DOHH2 (cell line): ENCODE results near the gene RAB37.

ENCODE experiments used
- H3F3A ChIP-seq: fragments of 200-600 bp; sonication (generic), shearing (Covaris generic); 2 replicates; pipeline ENCODE4 v1.6.0; 2016; ENCODE audit warnings: antibody characterized with exemption, mild to moderate bottlenecking; ENCODE audit not compliant: control insufficient read depth, insufficient read depth
- H3K27ac ChIP-seq: fragments of 200-600 bp; sonication (generic); 2 replicates; pipeline ENCODE4 v1.5.1; 2014; ENCODE audit warnings: low read depth, mild to moderate bottlenecking, low read length, moderate library complexity
- H3K27me3 ChIP-seq: fragments of 200-600 bp; sonication (generic); 2 replicates; pipeline ENCODE4 v1.6.1; 2014; ENCODE audit warnings: mild to moderate bottlenecking, low read length, mixed read lengths; ENCODE audit not compliant: control insufficient read depth
- H3K36me3 ChIP-seq: fragments of 200-600 bp; sonication (generic); 2 replicates; pipeline ENCODE4 v1.6.1; 2014; ENCODE audit warnings: mild to moderate bottlenecking, low read length, moderate library complexity, mixed read lengths; ENCODE audit not compliant: control insufficient read depth
- H3K4me1 ChIP-seq: fragments of 200-600 bp; sonication (generic); 2 replicates; pipeline ENCODE4 v1.6.1; 2014; ENCODE audit warnings: mild to moderate bottlenecking, low read length, mixed read lengths; ENCODE audit not compliant: control insufficient read depth
- H3K4me2 ChIP-seq: fragments of 200-600 bp; sonication (generic); 2 replicates; pipeline ENCODE4 v1.6.0; 2014; ENCODE audit warnings: mild to moderate bottlenecking, low read length, moderate library complexity
- H3K4me3 ChIP-seq: fragments of 200-600 bp; sonication (generic); 2 replicates; pipeline ENCODE4 v1.5.1; 2014; ENCODE audit warnings: mild to moderate bottlenecking, low read length, mixed read lengths
- H3K79me2 ChIP-seq: fragments of 200-600 bp; sonication (generic); 2 replicates; pipeline ENCODE4 v1.6.1; 2014; ENCODE audit warnings: mild to moderate bottlenecking, low read length, mixed read lengths; ENCODE audit not compliant: control insufficient read depth
- H3K9me2 ChIP-seq: fragments of 200-600 bp; sonication (generic); replicated peaks from 2 replicates; pipeline ENCODE4 v1.6.1; 2014; ENCODE audit warnings: mild to moderate bottlenecking, low read length, mixed read lengths; ENCODE audit not compliant: control insufficient read depth
- H3K9me3 ChIP-seq: fragments of 200-600 bp; sonication (generic); 2 replicates; pipeline ENCODE4 v1.6.1; 2014; ENCODE audit warnings: antibody characterized with exemption, low read length, mixed read lengths; ENCODE audit not compliant: control insufficient read depth, insufficient read depth
- H4K20me1 ChIP-seq: fragments of 200-600 bp; sonication (generic); 2 replicates; pipeline ENCODE4 v1.6.0; 2014; ENCODE audit warnings: low read depth, mild to moderate bottlenecking, antibody characterized with exemption, low read length, moderate library complexity; ENCODE audit not compliant: control insufficient read depth, insufficient read depth
- CTCF ChIP-seq: fragments of 200-600 bp; sonication (generic); IDR thresholded peaks from one replicate; pipeline ENCODE4 v1.5.1; 2014; ENCODE audit warnings: antibody characterized with exemption, mild to moderate bottlenecking, low read depth, low read length; ENCODE audit not compliant: poor library complexity, severe bottlenecking
- EZH2phosphoT487 ChIP-seq: fragments of 200-600 bp; sonication (generic); IDR thresholded peaks from 2 replicates; pipeline ENCODE4 v1.6.1; 2017; ENCODE audit warnings: borderline replicate concordance, mild to moderate bottlenecking, antibody characterized with exemption, low read length, moderate library complexity, mixed read lengths

RAB37 gene

GRCh38 chr17:74715144-74715543, 21.9 kb upstream of the RAB37 start:
- Histone ChIP-seq H3K9me3 (no peaks in the 10 kb centered on the region), H3K9me2 (no peaks in the 10 kb centered on the region), H4K20me1 (no peaks in the 10 kb centered on the region), H3K79me2 (no peaks in the 10 kb centered on the region), H3K4me1 (no peaks in the 10 kb centered on the region), H3F3A (no peaks in the 10 kb centered on the region), H3K27me3 (peaks cover 16% of the 10 kb centered on the region; the same call in 1 of the 2 replicates), H3K4me3 (no peak overlapping the region), H3K4me2 (no peak overlapping the region), H3K27ac (no peak overlapping the region), H3K36me3 (no peaks in the 10 kb centered on the region)
- TF ChIP-seq CTCF = no peak
- TF ChIP-seq EZH2phosphoT487 = no peak

DNA sequence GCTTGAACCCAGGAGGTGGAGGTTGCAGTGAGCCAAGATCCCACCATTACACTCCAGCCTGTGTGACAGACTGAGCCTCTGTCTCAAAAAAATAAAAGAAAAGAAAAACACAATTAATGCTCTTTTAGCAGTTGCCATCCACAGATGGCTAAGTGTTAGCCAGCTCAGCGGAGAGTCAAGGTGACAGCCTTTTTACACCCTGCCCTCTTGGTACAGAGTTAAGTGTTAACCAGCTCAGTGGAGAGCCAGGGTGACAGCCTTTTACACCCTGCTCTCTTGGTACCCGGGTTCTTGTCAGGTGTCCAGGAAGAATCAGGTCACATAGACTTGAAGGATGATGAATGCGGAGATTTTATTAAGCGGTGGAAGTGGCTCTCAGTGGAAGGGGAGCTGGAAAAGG, 16.6 kb upstream of the RAB37 start:
- peaks cover 4% of the 10 kb centered on the region; the same call in 1 of the 2 replicates for H3K27me3 ChIP-seq
- H4K20me1 ChIP-seq = no peaks in the 10 kb centered on the region
- no peaks in the 10 kb centered on the region for H3K9me2 ChIP-seq
- H3K9me3 ChIP-seq = no peaks in the 10 kb centered on the region
- no peaks in the 10 kb centered on the region for H3K79me2 ChIP-seq
- no peaks in the 10 kb centered on the region for H3F3A ChIP-seq
- no peak overlapping the region for H3K4me2 ChIP-seq
- H3K4me1 ChIP-seq = no peaks in the 10 kb centered on the region
- no peaks in the 10 kb centered on the region for H3K36me3 ChIP-seq
- TF ChIP-seq EZH2phosphoT487 (no peak), CTCF (no peak)
- H3K4me3 ChIP-seq = no peak overlapping the region
- no peak overlapping the region for H3K27ac ChIP-seq

GRCh38 chr17:74722782-74723181, 14.3 kb upstream of the RAB37 start:
- Histone ChIP-seq H3K4me3 (no peak overlapping the region), H3K27me3 (peaks cover 4% of the 10 kb centered on the region; the same call in 1 of the 2 replicates), H3K36me3 (no peaks in the 10 kb centered on the region), H3K9me3 (no peaks in the 10 kb centered on the region), H3K9me2 (no peaks in the 10 kb centered on the region), H3K4me1 (no peaks in the 10 kb centered on the region), H3F3A (no peaks in the 10 kb centered on the region), H3K4me2 (no peak overlapping the region), H3K79me2 (no peaks in the 10 kb centered on the region), H4K20me1 (no peaks in the 10 kb centered on the region), H3K27ac (no peak overlapping the region)
- TF ChIP-seq CTCF (no peak), EZH2phosphoT487 (no peak)

DNA sequence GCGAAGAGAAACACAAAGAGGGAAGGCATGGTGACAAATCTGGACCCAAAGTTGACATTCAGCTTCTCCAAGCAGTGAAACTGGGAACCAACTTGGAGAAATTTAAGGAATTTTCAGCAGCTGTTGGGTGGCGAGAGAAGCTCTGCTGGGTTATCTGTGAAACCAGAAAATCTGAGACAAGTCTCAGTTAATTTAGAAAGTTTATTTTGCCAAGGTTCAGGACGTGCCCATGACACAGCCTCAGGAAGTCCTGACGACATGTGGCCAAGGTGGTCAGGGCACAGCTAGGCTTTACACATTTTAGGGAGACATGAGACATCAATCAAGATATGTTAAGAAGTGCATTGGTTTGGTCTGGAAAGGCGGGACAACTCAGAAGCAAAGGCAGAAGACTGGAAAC, 13.2 kb upstream of the RAB37 start:
- Histone ChIP-seq H3K4me1 (no peaks in the 10 kb centered on the region), H4K20me1 (no peaks in the 10 kb centered on the region), H3K79me2 (no peaks in the 10 kb centered on the region), H3K27ac (no peak overlapping the region), H3K36me3 (no peaks in the 10 kb centered on the region), H3K9me3 (peaks cover 6% of the 10 kb centered on the region; the same call in 1 of the 2 replicates), H3K27me3 (no peaks in the 10 kb centered on the region; the same call in 1 of the 2 replicates), H3K4me2 (no peak overlapping the region), H3K4me3 (no peak overlapping the region), H3F3A (peaks cover 6% of the 10 kb centered on the region; the same call in 1 of the 2 replicates), H3K9me2 (no peaks in the 10 kb centered on the region)
- no peak for TF ChIP-seq CTCF
- no peak for TF ChIP-seq EZH2phosphoT487
